ENCODE results near the gene KMT2D.
A peak's percentile ranks its signal among the peaks of the same experiment; 100 is the strongest.

Gene KMT2D

DNA sequence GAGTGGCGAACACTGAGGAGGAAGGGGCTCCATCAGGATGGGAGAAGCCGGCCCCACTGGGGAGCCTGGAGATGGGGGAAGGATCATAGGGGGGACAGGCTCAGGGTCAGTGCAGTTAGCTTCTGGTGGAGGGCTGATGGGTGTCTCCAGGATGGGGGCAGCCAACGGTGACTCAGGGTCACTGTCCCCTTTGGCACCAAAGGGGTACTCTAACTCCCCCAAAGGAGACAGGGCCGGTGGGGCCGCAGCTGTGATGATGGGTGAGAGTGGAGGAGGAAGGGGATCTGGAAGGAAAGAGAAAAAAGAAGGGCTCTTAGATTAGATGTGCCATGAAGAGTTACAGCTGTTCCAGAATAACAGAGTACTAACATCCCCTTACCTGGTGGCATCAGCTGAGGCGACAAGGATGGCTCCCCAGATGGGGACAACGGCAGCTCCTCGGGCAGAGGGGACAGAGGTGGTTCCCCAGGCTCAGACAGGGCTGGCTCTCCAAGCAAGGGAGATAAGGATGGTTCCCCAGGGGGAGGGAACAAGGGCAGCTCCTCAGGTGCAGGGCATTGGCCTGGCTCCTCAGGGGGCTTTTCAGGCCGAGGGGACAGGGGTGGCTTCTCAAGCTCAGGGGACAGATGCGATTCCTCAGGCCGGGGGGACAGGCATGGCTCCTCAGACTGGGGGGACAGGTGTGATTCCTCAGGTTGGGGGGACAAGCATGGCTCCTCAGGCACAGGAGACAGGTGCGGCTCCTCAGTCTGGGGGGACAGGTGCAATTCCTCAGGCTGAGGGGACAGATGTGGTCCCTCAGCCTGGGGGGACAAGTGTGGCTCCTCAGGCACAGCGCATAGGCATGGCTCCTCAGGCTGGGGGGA, 9.9 kb downstream of the KMT2D start:
- DNase-seq: no peak

DNA sequence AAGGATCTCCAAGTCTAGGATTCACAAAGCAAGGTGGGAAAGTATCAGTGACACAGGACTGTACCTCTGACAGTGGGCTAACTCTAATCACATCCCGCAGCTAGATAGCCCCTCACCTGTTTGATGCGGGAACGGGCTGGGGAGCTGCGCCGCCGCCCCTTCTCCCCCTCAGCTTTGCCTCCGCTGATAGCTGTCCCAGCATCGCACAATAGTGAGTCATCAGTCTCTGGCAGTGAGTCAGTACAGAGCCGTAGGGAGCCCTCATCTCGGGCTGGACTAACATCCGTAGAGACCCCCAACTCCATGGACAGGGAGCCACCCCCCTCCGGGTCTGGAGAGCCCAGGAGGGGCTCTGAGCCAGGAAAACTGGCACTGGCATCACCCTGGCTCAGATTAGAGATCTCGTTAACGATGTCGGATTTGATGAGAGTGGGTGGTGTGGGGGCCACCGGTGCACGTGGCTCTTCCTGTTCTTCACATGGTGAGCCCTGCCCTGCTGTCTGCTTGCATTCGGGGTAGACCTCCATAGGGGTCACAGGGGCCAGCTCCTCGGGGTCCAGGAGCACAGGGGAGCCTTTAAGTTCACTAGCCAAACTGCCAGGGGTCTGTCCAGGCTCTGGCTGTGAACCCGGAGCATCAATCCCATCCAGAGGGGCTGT, 10.9 kb downstream of the KMT2D start:
- DNase-seq: no peak

- DNase-seq: no peak
Measured at GRCh38 chr12:49048953-49049352, 11.6 kb downstream of the KMT2D start.

GRCh38 chr12:49046129-49046895, 14.3 kb downstream of the KMT2D start:
- DNase-seq: no peak

- no peak for DNase-seq
Measured at GRCh38 chr12:49044660-49045059, 15.9 kb downstream of the KMT2D start.

GRCh38 chr12:49043856-49044258, 16.7 kb downstream of the KMT2D start:
- DNase-seq: peak; percentile 15

GRCh38 chr12:49043241-49043640, 17.4 kb downstream of the KMT2D start:
- no peak for DNase-seq

GRCh38 chr12:49041881-49042484, 18.6 kb downstream of the KMT2D start:
- DNase-seq: no peak

DNA sequence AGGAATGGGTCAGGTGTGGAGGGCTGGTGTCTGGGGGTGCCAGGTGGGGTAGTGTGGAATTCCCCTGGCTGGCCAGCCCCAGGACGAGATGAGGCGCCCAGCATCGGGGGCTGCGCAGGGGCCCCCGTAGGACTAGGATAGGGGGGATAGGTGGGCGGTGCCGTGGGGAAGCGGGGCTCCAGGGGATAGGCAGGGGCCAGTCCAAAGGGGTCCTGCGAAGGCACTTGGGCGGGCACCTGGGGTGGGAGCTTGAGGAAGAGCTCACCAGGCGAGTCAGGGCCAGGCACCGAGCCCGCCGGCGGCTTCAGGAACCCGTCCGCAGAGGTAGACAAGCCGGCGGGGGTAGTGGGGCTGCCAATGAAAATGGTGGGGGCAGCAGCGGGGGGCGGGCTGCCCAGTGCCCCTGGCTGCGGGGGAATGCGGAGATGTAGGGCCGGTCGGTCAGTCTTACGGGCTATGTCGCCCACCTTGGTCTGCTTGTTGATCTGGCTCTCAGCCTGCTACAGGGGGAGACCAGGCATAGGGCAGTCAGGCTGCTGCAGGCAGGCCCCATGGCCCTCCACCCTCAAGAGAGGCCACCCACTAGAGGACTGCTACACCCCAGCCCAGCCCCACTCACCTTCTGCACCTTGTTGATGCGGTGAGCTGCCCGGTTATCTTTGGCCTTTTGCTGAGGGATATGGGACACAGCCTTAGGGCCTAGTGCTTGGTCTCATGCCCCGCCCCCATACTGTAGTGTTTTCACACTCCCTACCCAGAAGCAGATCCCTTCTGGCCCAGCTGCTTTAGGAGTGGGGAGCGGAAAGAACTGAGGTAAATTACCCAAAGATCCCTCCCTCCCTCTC, 19.3 kb downstream of the KMT2D start:
- DNase-seq: no peak

DNA sequence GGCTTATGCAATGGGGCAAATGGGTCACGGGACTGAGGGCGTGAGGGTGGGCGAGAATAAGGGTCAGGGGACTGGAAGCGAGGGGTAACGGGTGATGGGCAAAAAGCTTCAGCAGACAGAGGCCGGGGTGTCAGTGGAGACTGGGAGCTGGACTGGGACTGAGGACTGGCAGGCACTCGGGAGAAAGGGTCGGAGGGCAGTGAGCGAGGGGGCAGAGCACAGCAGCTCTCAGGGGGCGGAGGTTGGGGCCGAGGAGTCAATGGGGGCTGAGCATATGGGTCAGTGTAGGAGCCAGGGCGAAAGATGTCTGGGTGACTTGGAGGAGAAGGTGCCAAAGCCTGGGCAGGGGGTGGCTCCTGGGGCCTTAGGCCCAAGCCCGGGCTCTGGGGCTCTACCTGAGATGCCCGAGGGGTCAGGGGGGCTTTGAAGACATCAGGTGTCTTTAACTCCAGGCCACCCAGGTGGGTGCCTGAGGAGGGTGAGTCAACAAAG, 20.2 kb downstream of the KMT2D start:
- no peak for DNase-seq

DNA sequence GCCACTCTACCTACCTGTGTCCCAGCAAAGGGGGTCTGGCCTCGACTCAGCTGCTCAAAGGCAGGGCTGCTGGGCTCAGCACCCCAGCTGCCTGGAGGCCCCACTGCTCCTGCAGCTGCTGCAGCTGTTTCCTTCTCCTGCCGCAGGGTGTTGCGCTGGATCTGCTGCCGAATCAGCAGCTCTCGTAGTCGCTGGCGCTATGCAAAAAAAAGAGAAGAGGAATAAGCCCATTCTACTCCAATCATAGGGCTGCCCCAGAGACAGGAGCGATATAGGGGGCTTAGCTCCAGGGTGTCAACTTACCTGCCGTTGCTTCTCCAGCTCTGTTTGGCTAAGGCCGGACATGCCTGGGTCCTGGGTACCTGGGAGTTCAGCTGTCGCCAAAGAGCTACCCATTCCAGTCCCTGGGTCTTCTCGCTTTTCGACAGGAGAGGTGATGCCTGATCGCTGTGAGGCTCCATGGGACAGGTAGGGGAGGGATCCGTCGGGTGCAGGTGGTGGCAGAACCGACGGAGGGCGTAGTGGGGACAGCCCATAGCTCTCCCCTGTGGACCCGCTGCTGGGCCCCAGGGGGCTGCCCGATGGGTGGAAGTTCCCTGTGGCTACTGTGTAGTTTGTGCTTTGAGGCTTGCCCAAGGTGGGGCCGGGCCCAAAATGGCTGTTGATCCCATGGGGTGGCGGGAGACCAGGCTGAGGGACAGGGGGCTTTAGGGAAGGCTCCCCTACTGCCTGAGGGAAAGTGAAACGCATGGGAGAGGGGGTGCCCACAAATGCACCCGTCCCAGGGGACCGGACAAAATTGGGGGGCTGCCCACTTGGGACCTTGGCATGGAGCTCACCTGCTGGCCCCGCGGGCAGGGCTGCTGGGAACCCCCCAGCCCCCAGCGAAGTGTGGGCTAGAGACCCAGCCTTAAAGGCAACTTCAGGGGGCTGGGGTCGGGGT, 20.9 kb downstream of the KMT2D start:
- no peak for DNase-seq

- DNase-seq: no peak
Measured at GRCh38 chr12:49038291-49038955, 22.2 kb downstream of the KMT2D start.

DNA sequence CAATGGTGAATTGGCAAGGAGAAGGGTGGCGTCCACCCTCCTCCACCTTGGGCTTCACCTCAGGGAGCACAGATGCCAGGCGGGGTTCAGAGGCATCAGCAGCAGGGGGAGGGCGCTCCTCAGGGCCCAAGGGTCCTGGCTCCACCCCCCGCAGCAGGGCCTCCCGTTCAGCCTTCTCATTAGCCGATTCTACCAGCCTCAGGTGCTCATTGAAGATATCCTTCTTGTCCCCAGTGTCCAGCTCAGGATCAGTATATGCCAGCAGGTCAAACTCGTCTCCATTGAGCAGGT, 22.7 kb downstream of the KMT2D start:
- no peak for DNase-seq

- DNase-seq: no peak
Measured at GRCh38 chr12:49037111-49037946, 23.3 kb downstream of the KMT2D start.

DNA sequence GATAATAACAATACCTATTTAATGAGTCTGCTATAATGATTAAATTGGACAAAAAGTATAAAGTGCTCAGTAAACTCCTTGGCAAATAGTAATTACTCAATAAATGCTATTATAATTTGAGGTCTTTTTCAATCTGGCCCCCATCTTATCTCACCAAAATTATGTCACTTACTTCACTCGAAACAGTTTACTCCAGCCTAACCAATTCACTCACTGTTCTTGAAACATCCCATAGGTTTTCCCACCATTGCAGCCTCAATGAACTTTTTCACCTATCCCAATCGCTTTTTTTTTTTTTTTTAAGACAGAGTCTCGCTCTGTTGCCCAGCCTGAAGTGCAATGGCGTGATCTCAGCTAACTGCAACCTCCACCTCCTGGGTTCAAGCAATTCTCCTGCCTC, 24.6 kb downstream of the KMT2D start:
- DNase-seq: no peak

- DNase-seq: no peak
Measured at GRCh38 chr12:49034286-49034622, 26.3 kb downstream of the KMT2D start.

GRCh38 chr12:49033611-49034285, 26.8 kb downstream of the KMT2D start:
- DNase-seq: no peak

GRCh38 chr12:49032679-49033447, 27.7 kb downstream of the KMT2D start:
- DNase-seq: no peak

All from NK-92 treated with Interleukin-12 subunit alpha and Interleukin-12 subunit beta, amount 100 ng/mL, for 24 hours (cell line).